Measurements from ENCODE around the gene PDZD7. TPM values are rescaled to one million over a fixed set of nuclear protein-coding genes. Genes with fewer than 3 reads are reported as not detected.

PDZD7 gene
- polyA plus RNA-seq, 1 of the 3 experiments (the other 2 are of a cell fraction), result 1.9 TPM

GRCh38 chr10:101056365-101057151 is 25.6 kb upstream of the PDZD7 start:
- ChIA-PET POLR2A (interaction anchor here (1.6 kb wide), 1 partner anchor 14 kb away, joined by 8 read pairs; no protein-coding TSS in a partner anchor), CTCF (interaction anchor here (1.2 to 18.9 kb wide), 11 partner anchors 10 to 84 kb away, joined by 3 to 234 read pairs (median 15); partner anchors contain the start of genes PDZD7 and SFXN3)
- WGBS (ENCODE audit: low lambda C conversion rate), result 97% methylated on average over 4 of the region's 4 CpGs
- TF ChIP-seq MEF2A (IDR thresholded peaks at IDR 0.05; ENCODE audit: borderline replicate concordance, low read depth) (no peak), YY1 (IDR thresholded peaks at IDR 0.05; ENCODE audit: low read depth) (no peak), SMC3 (IDR thresholded peaks at IDR 0.05; ENCODE audit: low read depth, low read length) (no peak), RXRA (IDR thresholded peaks at IDR 0.05; ENCODE audit: borderline replicate concordance, low read depth) (no peak), NFIC (IDR thresholded peaks at IDR 0.05; ENCODE audit: borderline replicate concordance) (no peak), USF2 (IDR thresholded peaks at IDR 0.05; ENCODE audit: borderline replicate concordance, low read depth, low read length) (no peak), RFX5 (IDR thresholded peaks at IDR 0.05; ENCODE audit: low read length) (no peak), NRF1 (IDR thresholded peaks at IDR 0.05; ENCODE audit: low read depth, low read length) (no peak), MAX (IDR thresholded peaks at IDR 0.05; ENCODE audit: low read depth) (no peak), ZBTB33 (IDR thresholded peaks at IDR 0.05; ENCODE audit: borderline replicate concordance, low read depth) (no peak), POLR2AphosphoS5 (IDR thresholded peaks at IDR 0.05; ENCODE audit: low read depth, low read length) (no peak), SIN3A (IDR thresholded peaks at IDR 0.05; ENCODE audit: borderline replicate concordance, low read depth, low read length) (no peak), GATA2 (CRISPR knock-in tag; IDR thresholded peaks at IDR 0.05) (no peak), EZH2phosphoT487 (IDR thresholded peaks at IDR 0.05; ENCODE audit: borderline replicate concordance, low read depth) (no peak), TAF1 (IDR thresholded peaks at IDR 0.05; ENCODE audit: borderline replicate concordance, low read depth, low read length) (no peak)
- Histone ChIP-seq H2AFZ (ENCODE audit: low read depth) (no peak overlapping the region), H3K9ac (no peak overlapping the region), H3K4me1 (ENCODE audit: control insufficient read depth in 1 of 2, insufficient read depth in 2 of 2, low read depth in 1 of 2, low read length in 1 of 2) (peaks cover 8 to 13% of the 10 kb centered on the region in 2 experiments; a peak in 3 of 4 replicates), H3K4me2 (no peak overlapping the region), H3F3A (replicated peaks; ENCODE audit: insufficient read depth) (peaks cover 14% of the 10 kb centered on the region), H3K27ac (ENCODE audit: low read depth in 2 of 2, low read length in 1 of 2) (no peak overlapping the region), H3K79me2 (ENCODE audit: insufficient read depth) (peaks cover 73% of the 10 kb centered on the region), H3K9me2 (no peaks in the 10 kb centered on the region), H3K27me3 (ENCODE audit: insufficient read depth) (no peaks in the 10 kb centered on the region), H3K4me3 (ENCODE audit: low read depth in 2 of 2, low read length in 1 of 2) (no peak overlapping the region), H3K9me3 (no peaks in the 10 kb centered on the region), H4K20me1 (ENCODE audit: insufficient read depth) (no peaks in the 10 kb centered on the region), H3K36me3 (replicated peaks in 1 of 2; ENCODE audit: control insufficient read depth in 1 of 2, insufficient read depth in 2 of 2, low read length in 1 of 2) (no peaks in the 10 kb centered on the region)
- DNase-seq, result no peak
